Measurements from ENCODE around the gene SBF1.

Gene SBF1

DNA sequence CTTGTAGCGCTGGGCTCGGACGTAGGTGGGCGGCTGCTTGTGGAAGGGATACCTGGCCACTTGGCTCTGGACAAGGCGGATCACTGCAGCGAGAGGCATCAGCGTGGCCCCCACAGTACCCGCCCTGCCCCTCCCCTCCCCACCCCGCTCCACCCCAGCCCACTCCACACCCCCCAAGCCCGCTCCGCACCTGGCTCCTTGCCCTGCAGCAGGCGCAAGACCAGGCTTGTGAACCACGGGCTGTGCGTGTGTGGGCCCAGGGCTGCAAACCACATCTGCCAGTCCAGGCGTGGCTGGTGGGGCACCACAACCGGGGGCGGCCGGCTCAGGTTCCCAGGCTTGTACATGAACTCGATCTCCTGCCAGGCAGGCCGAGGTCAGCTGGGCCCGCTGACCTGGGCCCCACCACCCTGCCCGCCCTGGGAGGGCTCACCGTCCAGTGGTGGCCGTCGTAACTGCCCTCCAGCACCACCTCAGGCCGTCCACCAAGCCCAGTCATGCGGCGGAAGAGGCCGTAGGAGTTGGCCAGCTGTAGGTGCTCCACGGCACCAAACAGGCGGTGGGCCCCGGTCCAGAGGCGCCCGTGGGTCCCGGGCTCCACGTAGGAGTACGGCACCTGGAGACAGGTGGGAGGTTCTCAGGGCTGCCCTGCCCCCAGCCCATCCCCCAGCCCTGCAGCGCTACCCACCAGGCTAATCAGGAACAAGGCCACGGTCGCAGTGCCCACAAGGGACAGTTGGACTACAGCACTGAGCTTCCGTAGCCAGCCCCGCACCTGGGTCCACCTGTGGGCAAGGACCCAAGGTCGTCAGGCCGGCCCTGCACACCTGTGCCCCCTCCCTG lies 29.8 kb upstream of the SBF1 start:
- no peak overlapping the region for H2BK120ac ChIP-seq (ENCODE audit: insufficient read depth, low read length, poor library complexity)
- no peak overlapping the region for H3K23ac ChIP-seq (ENCODE audit: low read length)
- no peak overlapping the region for H3K27ac ChIP-seq (ENCODE audit: low read depth, low read length)
- no peak overlapping the region for H4K12ac ChIP-seq (ENCODE audit: low read depth, low read length)
- no peak overlapping the region for H3K4ac ChIP-seq (ENCODE audit: low read depth, low read length)
- no peak overlapping the region for H3K14ac ChIP-seq (ENCODE audit: low read length)
- H3K9me3 ChIP-seq (ENCODE audit: insufficient read depth, low read depth, low read length) = no peaks in the 10 kb centered on the region
- H3K4me3 ChIP-seq (ENCODE audit: low read depth, low read length) = no peak overlapping the region
- H2BK5ac ChIP-seq (ENCODE audit: low read depth, low read length, poor library complexity) = no peak overlapping the region
- H2AFZ ChIP-seq (ENCODE audit: insufficient read depth, low read length, poor library complexity) = no peak overlapping the region
- H2AK5ac ChIP-seq (ENCODE audit: low read length) = no peak overlapping the region
- H3K36me3 ChIP-seq (ENCODE audit: control insufficient read depth in 1 of 2, insufficient read depth in 2 of 2, low read length in 2 of 2) = peaks cover 36 to 37% of the 10 kb centered on the region in 2 experiments
- no peaks in the 10 kb centered on the region for H3K27me3 ChIP-seq (ENCODE audit: insufficient read depth, low read length)
- no peak overlapping the region for H3K18ac ChIP-seq (ENCODE audit: low read length)
- peaks cover 6 to 15% of the 10 kb centered on the region in 2 experiments for H3K4me1 ChIP-seq (ENCODE audit: control insufficient read depth in 1 of 2, insufficient read depth in 2 of 2, low read length in 2 of 2)
- H2BK12ac ChIP-seq (ENCODE audit: low read length) = no peak overlapping the region
- peaks cover 8% of the 10 kb centered on the region for H3K79me1 ChIP-seq (ENCODE audit: low read length)
- H3K9ac ChIP-seq (ENCODE audit: low read length) = no peak overlapping the region
- WGBS (ENCODE audit: extremely low coverage, insufficient coverage, insufficient read length) = no CpG with 5 or more reads among the region's 44 CpGs
- H3K4me2 ChIP-seq (ENCODE audit: low read length) = no peak overlapping the region
- peaks cover 13% of the 10 kb centered on the region for H3K79me2 ChIP-seq (ENCODE audit: control insufficient read depth, insufficient read depth, low read length, poor library complexity)
- no peak overlapping the region for H4K91ac ChIP-seq (ENCODE audit: low read depth, low read length)
- H4K8ac ChIP-seq (ENCODE audit: low read depth, low read length) = no peak overlapping the region
- DNase-seq = no peak

DNA sequence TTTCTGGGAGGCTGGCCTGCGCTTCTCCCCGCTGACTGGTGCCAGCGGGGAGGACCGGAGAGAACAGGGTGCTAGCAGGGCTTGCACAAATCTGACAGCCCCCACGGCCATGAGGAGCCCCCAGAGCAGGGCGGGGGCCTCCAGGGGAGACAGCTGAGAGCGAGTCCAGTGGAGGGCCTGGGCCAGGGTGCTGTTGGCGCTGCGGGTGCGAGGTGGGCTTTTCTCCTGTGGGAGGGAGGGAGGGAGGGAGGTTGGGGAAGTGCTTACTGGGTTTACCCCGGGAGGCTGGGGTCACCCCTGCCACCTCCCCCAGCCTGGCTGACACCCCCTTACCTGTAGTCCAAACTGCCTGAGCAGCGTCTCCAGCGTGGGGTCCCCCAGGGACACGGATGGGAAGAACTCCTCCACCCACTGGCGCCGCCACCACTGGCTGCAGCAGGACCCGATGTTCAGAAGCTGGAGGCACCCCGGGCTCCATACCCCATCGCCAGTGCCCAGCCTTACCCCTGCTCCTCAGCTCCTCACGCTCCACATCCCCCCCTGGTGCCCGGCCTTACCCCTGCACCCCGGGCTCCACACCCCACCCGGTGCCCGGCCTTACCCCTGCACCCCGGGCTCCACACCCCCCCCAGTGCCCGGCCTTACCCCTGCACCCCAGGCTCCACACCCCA lies 28.8 kb upstream of the SBF1 start:
- Histone ChIP-seq H2AFZ (ENCODE audit: insufficient read depth, low read length, poor library complexity) (no peak overlapping the region), H3K27me3 (ENCODE audit: insufficient read depth, low read length) (no peaks in the 10 kb centered on the region), H3K9me3 (ENCODE audit: insufficient read depth, low read depth, low read length) (no peaks in the 10 kb centered on the region), H3K23ac (ENCODE audit: low read length) (no peak overlapping the region), H3K18ac (ENCODE audit: low read length) (no peak overlapping the region), H3K79me2 (ENCODE audit: control insufficient read depth, insufficient read depth, low read length, poor library complexity) (peaks cover 13% of the 10 kb centered on the region), H3K9ac (ENCODE audit: low read length) (no peak overlapping the region), H2BK12ac (ENCODE audit: low read length) (no peak overlapping the region), H3K36me3 (ENCODE audit: control insufficient read depth in 1 of 2, insufficient read depth in 2 of 2, low read length in 2 of 2) (peaks cover 36 to 37% of the 10 kb centered on the region in 2 experiments), H3K27ac (ENCODE audit: low read depth, low read length) (no peak overlapping the region), H3K4ac (ENCODE audit: low read depth, low read length) (no peak overlapping the region), H4K8ac (ENCODE audit: low read depth, low read length) (no peak overlapping the region), H3K79me1 (ENCODE audit: low read length) (peaks cover 8% of the 10 kb centered on the region), H2BK120ac (ENCODE audit: insufficient read depth, low read length, poor library complexity) (no peak overlapping the region), H4K12ac (ENCODE audit: low read depth, low read length) (no peak overlapping the region), H3K4me2 (ENCODE audit: low read length) (no peak overlapping the region), H3K4me1 (ENCODE audit: control insufficient read depth in 1 of 2, insufficient read depth in 2 of 2, low read length in 2 of 2) (peaks cover 6 to 12% of the 10 kb centered on the region in 2 experiments), H4K91ac (ENCODE audit: low read depth, low read length) (no peak overlapping the region), H3K4me3 (ENCODE audit: low read depth, low read length) (no peak overlapping the region), H2AK5ac (ENCODE audit: low read length) (no peak overlapping the region), H3K14ac (ENCODE audit: low read length) (no peak overlapping the region), H2BK5ac (ENCODE audit: low read depth, low read length, poor library complexity) (no peak overlapping the region)
- no peak for DNase-seq
- WGBS (ENCODE audit: extremely low coverage, insufficient coverage, insufficient read length) = no CpG with 5 or more reads among the region's 26 CpGs

DNA sequence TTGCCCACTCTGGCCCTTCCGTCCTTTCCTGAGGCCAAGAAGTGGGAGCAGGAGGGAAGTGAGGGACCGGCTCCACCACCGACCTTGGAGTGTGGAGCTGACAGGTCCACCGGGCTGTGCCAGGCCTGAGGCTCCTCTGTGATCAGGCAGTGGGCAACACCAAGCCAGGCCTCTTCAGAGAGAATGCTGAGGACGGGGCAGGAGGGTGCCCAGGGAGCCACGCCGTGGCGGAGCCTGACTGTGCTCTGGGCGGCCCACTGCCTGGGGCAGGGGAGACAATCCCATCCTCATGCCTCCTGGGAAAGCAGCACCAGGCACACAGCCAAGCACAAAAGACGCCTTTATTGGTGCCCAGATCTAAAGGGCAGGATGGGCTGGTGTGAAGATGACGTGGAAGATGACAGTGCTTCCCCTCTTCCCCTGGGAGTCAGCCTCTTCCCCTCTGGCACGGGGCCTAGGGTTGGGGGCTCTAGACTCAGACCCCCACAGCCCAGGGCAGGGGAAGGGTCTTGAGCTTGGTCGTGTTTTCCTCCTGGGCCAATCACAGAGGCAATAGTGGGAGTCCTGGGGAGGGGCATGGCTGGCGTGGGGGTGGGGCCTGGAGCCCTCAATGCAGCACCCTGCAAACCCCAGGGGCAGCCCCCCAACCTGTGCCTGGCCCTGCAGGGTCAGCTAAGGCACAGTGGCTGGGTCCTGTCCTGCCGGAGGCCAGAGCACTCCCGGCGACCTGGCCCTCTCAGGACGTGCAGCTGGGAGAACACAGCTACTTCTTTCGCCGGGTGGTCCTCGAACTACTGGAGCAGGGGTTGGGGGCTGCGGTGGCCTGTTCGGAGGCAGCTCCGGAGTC lies 28.0 kb upstream of the SBF1 start:
- H3K79me2 ChIP-seq (ENCODE audit: control insufficient read depth, insufficient read depth, low read length, poor library complexity) = peaks cover 8% of the 10 kb centered on the region
- no CpG with 5 or more reads among the region's 24 CpGs for WGBS (ENCODE audit: extremely low coverage, insufficient coverage, insufficient read length)
- peaks cover 8 to 13% of the 10 kb centered on the region in 2 experiments for H3K4me1 ChIP-seq (ENCODE audit: control insufficient read depth in 1 of 2, insufficient read depth in 2 of 2, low read length in 2 of 2)
- H3K27me3 ChIP-seq (ENCODE audit: insufficient read depth, low read length) = no peaks in the 10 kb centered on the region
- H3K4ac ChIP-seq (ENCODE audit: low read depth, low read length) = no peak overlapping the region
- H4K8ac ChIP-seq (ENCODE audit: low read depth, low read length) = no peak overlapping the region
- no peak for DNase-seq
- H2AFZ ChIP-seq (ENCODE audit: insufficient read depth, low read length, poor library complexity) = no peak overlapping the region
- H3K4me3 ChIP-seq (ENCODE audit: low read depth, low read length) = no peak overlapping the region
- H3K9ac ChIP-seq (ENCODE audit: low read length) = no peak overlapping the region
- peaks cover 36 to 37% of the 10 kb centered on the region in 2 experiments for H3K36me3 ChIP-seq (ENCODE audit: control insufficient read depth in 1 of 2, insufficient read depth in 2 of 2, low read length in 2 of 2)
- H3K18ac ChIP-seq (ENCODE audit: low read length) = no peak overlapping the region
- H4K12ac ChIP-seq (ENCODE audit: low read depth, low read length) = no peak overlapping the region
- H3K27ac ChIP-seq (ENCODE audit: low read depth, low read length) = no peak overlapping the region
- H3K23ac ChIP-seq (ENCODE audit: low read length) = no peak overlapping the region
- H2BK120ac ChIP-seq (ENCODE audit: insufficient read depth, low read length, poor library complexity) = no peak overlapping the region
- no peak overlapping the region for H2BK12ac ChIP-seq (ENCODE audit: low read length)
- no peak overlapping the region for H2BK5ac ChIP-seq (ENCODE audit: low read depth, low read length, poor library complexity)
- H2AK5ac ChIP-seq (ENCODE audit: low read length) = no peak overlapping the region
- H3K14ac ChIP-seq (ENCODE audit: low read length) = no peak overlapping the region
- peaks cover 5% of the 10 kb centered on the region for H3K79me1 ChIP-seq (ENCODE audit: low read length)
- H3K9me3 ChIP-seq (ENCODE audit: insufficient read depth, low read depth, low read length) = no peaks in the 10 kb centered on the region
- H3K4me2 ChIP-seq (ENCODE audit: low read length) = no peak overlapping the region
- H4K91ac ChIP-seq (ENCODE audit: low read depth, low read length) = no peak overlapping the region

DNA sequence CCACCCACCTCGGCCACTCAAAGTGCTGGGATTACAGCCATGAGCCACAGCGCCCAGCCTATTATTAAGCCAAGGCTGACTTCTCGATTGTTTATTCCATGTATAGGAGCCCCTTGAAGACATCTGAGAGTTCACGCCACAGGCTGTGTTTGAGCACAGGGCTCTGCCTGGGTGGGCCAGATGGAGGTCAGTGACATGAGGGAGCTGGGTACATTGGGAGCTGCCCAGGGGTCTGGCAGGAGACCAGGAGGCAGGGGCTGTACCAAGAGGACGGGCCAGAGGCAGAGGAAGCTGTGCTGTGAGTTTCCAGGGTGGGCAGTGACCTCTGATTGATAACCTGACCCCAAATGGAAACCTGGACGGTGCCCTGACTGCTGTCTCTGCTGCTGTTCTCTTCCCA lies 27.3 kb upstream of the SBF1 start:
- Histone ChIP-seq H4K12ac (ENCODE audit: low read depth, low read length) (no peak overlapping the region), H3K79me1 (ENCODE audit: low read length) (peaks cover 2% of the 10 kb centered on the region), H4K91ac (ENCODE audit: low read depth, low read length) (no peak overlapping the region), H3K79me2 (ENCODE audit: control insufficient read depth, insufficient read depth, low read length, poor library complexity) (peaks cover 4% of the 10 kb centered on the region), H2AK5ac (ENCODE audit: low read length) (no peak overlapping the region), H2BK5ac (ENCODE audit: low read depth, low read length, poor library complexity) (no peak overlapping the region), H4K8ac (ENCODE audit: low read depth, low read length) (no peak overlapping the region), H2BK12ac (ENCODE audit: low read length) (no peak overlapping the region), H3K36me3 (ENCODE audit: control insufficient read depth in 1 of 2, insufficient read depth in 2 of 2, low read length in 2 of 2) (peaks cover 36 to 37% of the 10 kb centered on the region in 2 experiments), H3K4ac (ENCODE audit: low read depth, low read length) (no peak overlapping the region), H3K27me3 (ENCODE audit: insufficient read depth, low read length) (no peaks in the 10 kb centered on the region), H3K4me3 (ENCODE audit: low read depth, low read length) (no peak overlapping the region), H3K4me1 (ENCODE audit: control insufficient read depth in 1 of 2, insufficient read depth in 2 of 2, low read length in 2 of 2) (peaks cover 9 to 16% of the 10 kb centered on the region in 2 experiments), H3K23ac (ENCODE audit: low read length) (no peak overlapping the region), H2AFZ (ENCODE audit: insufficient read depth, low read length, poor library complexity) (no peak overlapping the region), H3K4me2 (ENCODE audit: low read length) (no peak overlapping the region), H3K18ac (ENCODE audit: low read length) (no peak overlapping the region), H3K27ac (ENCODE audit: low read depth, low read length) (no peak overlapping the region), H3K14ac (ENCODE audit: low read length) (no peak overlapping the region), H2BK120ac (ENCODE audit: insufficient read depth, low read length, poor library complexity) (no peak overlapping the region), H3K9me3 (ENCODE audit: insufficient read depth, low read depth, low read length) (no peaks in the 10 kb centered on the region), H3K9ac (ENCODE audit: low read length) (no peak overlapping the region)
- no peak for DNase-seq
- no CpG with 5 or more reads among the region's 6 CpGs for WGBS (ENCODE audit: extremely low coverage, insufficient coverage, insufficient read length)

Measured in trophoblast cell (in vitro differentiated cells and primary cell).